Esophagus squamous epithelium (tissue), 5 donors: ENCODE results near the gene ALDH3B1. TPM values are rescaled to one million over a fixed set of nuclear protein-coding genes. Genes with fewer than 3 reads are reported as not detected.

ENCODE experiments used
- DNase-seq: peaks from one replicate; lab custom pipeline; 2025; lab: John Stamatoyannopoulos, UW
- H3K27ac ChIP-seq, 4 donors: fragments of 200-600 bp; sonication (generic); one replicate each; pipeline ENCODE4 v1.5.1; 2016 to 2019; ENCODE audit warnings: mild to moderate bottlenecking in 1 of 4
- H3K27me3 ChIP-seq, 4 donors: fragments of 200-600 bp; sonication (generic); 1 replicate in 3 of 4; 2 replicates in 1 of 4; pipeline versions ENCODE4 v1.5.1 to v1.6.0; 2017 to 2021; ENCODE audit warnings: antibody characterized with exemption in 1 of 4
- H3K36me3 ChIP-seq, 3 donors: fragments of 200-600 bp; sonication (generic); one replicate each; pipeline ENCODE4 v1.5.1; 2016 to 2019
- H3K4me1 ChIP-seq, 3 donors: fragments of 200-600 bp; sonication (generic); one replicate each; pipeline ENCODE4 v1.5.1; 2017 to 2019
- H3K4me3 ChIP-seq, 4 donors: fragments of 200-600 bp; sonication (generic); 1 replicate in 3 of 4; 2 replicates in 1 of 4; pipeline ENCODE4 v1.5.1; 2016 to 2019; ENCODE audit warnings: mild to moderate bottlenecking in 2 of 4, moderate library complexity in 1 of 4
- H3K9me3 ChIP-seq, 3 donors: fragments of 200-600 bp; sonication (generic); one replicate each; pipeline ENCODE4 v1.5.1; 2016 to 2019
- CTCF ChIP-seq, 6 experiments: fragments of 450-650 bp in 4 of 6; fragments of 200-600 bp in 2 of 6; sonication (generic) in 2 of 6; IDR thresholded peaks; one replicate each; pipeline ENCODE4 v1.5.1; 2016 to 2019; ENCODE audit warnings: antibody characterized with exemption in 6 of 6, mild to moderate bottlenecking in 4 of 6, moderate library complexity in 4 of 6
- POLR2A ChIP-seq, 4 donors: fragments of 450-650 bp; IDR thresholded peaks; one replicate each; pipeline ENCODE4 v1.6.1; 2017; ENCODE audit warnings: antibody characterized with exemption in 4 of 4, mild to moderate bottlenecking in 4 of 4, moderate library complexity in 3 of 4
- WGBS, 2 donors: methylation state at CpG; one replicate each; pipeline ENCODE4 v1.1.5; 2018; 5-methylcytosine and 5-hydroxymethylcytosine counted together
- intact Hi-C: fragments of 100-400 bp; cut with DNase I; formaldehyde crosslinking; loops from one replicate; pipeline ENCODE4 v1.15.0; 2022
- total RNA-seq, 4 donors: library from RNA; depleted of rRNA; stranded (reverse); fragments of >200 nt; gene quantifications; one replicate each; pipeline ENCODE4 v1.1.0, GENCODE V29; 2016
- donor health status: DM: yes; HTN: yes; CAD: no.

Gene ALDH3B1
- total RNA-seq, 4 donors from 2014 or later, result 1.6 to 15.7 (median 8.0) TPM

DNA sequence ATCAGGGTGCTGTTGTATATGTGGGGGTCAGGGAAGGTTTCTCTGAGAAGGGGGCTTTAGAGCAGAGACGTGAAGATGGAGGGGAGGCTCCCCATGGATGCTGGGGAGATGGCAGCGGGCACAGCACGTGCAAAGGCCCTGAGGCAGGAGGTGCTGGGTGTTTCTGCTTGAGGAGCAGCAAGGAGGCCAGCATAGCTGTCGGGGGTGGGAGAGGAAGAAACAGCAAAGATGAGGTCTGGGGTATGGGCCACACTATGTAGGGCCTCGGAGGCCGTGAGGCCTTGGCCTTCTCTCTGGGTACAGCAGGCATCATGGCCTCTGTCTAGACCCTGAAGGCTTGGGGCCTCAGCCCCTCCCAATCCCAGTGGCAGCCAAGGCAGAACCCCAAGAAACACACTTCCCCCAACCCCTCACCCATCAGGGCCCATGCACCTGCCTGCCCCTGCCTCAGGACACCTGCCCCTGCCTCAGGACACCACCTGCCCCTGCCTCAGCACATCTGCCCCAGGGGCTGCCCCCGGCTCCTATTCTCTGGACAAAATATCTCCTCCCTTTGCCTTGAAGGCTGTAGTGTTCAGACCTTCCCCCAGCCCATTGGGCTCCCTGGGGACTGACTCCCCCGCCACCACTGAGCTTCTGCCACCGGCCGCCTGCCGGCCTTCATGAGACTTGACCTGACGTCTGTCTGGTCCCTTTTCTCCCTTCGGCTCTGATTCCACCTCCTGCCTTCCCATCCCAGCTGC is 6.2 kb downstream of the ALDH3B1 start:
- no peaks in the 10 kb centered on the region for H3K9me3 ChIP-seq
- WGBS, 2 donors, result 55 to 68% methylated on average over 11 to 12 of the region's 13 CpGs
- intact Hi-C loops, result no loop called here
- H3K36me3 ChIP-seq, result no peaks in the 10 kb centered on the region
- TF ChIP-seq POLR2A (IDR thresholded peaks at IDR 0.05) (no peak), CTCF (IDR thresholded peaks at IDR 0.05) (no peak)
- no peaks in the 10 kb centered on the region for H3K27me3 ChIP-seq
- no peak for DNase-seq
- H3K4me1 ChIP-seq, result peaks cover 16 to 91% (median 39%) of the 10 kb centered on the region in 3 donors
- peak overlapping the region in 3 of 4 donors; percentile 57 to 59 (median 57) for H3K27ac ChIP-seq
- no peak overlapping the region for H3K4me3 ChIP-seq

DNA sequence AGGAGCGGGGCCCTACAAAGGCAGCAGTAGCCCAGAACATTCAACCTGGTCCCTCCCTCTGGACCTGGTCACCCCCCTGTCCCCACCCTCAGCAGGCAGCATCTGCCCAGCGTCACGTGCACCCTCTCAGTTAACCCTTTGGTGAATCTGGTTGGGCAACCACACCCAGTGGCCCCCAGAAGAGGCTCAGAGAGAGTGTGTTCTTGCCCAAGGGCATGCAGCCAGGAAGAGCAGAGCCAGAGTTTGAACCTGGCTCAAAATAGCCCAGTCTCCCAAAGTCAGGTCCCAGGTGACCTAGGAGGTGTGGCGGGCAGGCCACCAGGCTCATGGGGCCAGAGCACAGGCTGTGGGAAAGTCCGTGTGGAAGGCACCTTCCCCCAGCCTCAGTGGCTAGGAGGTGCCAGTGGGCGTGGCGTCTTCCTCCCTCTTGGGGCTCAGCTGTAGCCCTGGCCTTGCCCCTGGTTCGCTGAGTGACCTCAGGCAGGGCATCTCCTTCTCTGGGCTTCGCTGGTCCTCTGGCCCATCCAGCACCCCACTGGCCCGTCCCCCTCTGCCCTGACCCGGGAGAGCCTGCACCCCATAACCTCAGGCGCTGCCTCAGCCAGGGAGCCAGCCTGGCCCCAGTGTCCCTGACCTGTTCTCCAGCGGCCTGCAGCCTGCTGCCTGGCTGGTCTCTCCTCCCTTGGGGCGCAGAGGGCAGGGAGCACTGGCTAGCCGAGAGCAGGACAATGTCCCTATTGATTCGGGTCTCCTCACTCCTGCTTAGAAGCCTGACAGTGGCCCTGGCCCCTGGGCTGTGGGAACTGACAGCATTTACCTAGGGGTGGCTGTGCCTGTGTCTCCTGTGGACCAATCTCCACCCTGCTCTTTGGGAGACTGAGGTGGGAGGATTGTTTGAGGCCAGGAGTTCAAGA is 7.0 kb downstream of the ALDH3B1 start:
- H3K36me3 ChIP-seq, result peaks cover 0 to 4% (median 0%) of the 10 kb centered on the region in 3 donors
- H3K27me3 ChIP-seq, result no peaks in the 10 kb centered on the region
- H3K4me3 ChIP-seq, result no peak overlapping the region
- WGBS, 2 donors, result 33 to 51% methylated on average over 1 to 7 of the region's 16 CpGs
- peaks cover 14 to 83% (median 39%) of the 10 kb centered on the region in 3 donors for H3K4me1 ChIP-seq
- DNase-seq, result no peak
- no peaks in the 10 kb centered on the region for H3K9me3 ChIP-seq
- TF ChIP-seq POLR2A (IDR thresholded peaks at IDR 0.05), result no peak
- no peak for TF ChIP-seq CTCF (IDR thresholded peaks at IDR 0.05)
- peak overlapping the region in 3 of 4 donors; percentile 57 to 59 (median 57) for H3K27ac ChIP-seq
- intact Hi-C loops, result no loop called here

DNA sequence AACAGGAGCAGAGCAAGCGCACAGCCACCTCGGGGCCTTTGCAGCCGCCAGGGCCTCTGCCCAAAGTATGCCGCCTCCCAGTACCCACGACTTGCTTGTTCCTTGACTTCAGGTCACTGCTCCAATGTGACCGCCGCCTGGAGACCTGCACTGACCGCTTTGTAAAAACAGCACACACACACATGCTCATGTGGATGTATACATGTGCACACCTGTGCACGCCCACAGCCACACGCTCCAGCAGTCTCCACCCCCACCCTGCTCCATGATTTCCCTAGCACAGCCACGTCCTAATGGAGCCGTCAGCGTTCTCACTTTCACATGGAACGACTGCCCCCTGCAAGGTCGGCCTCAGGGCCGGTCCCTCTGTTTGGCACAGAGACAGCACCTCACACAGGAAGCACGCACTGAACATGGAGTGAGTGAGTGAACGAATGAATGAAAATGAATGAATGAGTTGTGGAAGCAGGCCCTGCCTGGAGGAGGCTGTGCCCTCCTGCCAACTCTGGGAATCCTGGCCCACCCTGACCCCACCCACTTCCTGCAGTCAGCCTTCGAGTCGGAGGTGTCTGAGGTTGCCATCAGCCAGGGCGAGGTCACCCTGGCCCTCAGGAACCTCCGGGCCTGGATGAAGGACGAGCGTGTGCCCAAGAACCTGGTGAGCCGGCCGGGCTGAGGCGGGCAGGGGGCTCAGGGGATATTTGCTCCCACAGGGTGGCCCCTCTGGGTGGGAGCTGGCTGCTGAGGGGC is 8.0 kb downstream of the ALDH3B1 start:
- H3K36me3 ChIP-seq, result peaks cover 0 to 12% (median 0%) of the 10 kb centered on the region in 3 donors
- 63 to 79% methylated on average over 13 to 14 of the region's 27 CpGs for WGBS, 2 donors
- H3K27me3 ChIP-seq, result no peaks in the 10 kb centered on the region
- H3K27ac ChIP-seq, result peak overlapping the region in 2 of 4 donors; percentile 59 to 64
- H3K4me1 ChIP-seq, result peaks cover 14 to 76% (median 39%) of the 10 kb centered on the region in 3 donors
- H3K4me3 ChIP-seq, result no peak overlapping the region
- H3K9me3 ChIP-seq, result no peaks in the 10 kb centered on the region
- no peak for DNase-seq
- TF ChIP-seq CTCF (IDR thresholded peaks at IDR 0.05) (no peak), POLR2A (IDR thresholded peaks at IDR 0.05) (no peak)
- intact Hi-C loops, result no loop called here

DNA sequence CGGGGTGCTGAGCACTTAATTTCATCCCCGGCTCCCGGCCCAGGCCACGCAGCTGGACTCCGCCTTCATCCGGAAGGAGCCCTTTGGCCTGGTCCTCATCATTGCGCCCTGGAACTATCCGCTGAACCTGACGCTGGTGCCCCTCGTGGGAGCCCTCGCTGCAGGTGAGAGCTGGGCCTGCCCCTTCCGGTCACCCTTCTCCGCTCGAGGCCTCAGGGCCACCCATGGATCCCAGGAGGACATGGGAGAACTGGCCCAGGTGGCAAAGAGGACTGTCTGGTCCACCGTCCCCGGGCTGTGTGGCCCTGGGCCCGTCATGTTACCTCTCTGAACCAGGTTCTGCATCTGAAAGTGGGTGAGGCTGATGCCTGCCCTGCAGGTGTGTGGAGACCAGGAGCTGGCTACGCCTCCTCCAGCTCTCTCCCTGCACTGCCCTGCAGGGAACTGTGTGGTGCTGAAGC is 8.6 kb downstream of the ALDH3B1 start:
- Histone ChIP-seq H3K27me3 (no peaks in the 10 kb centered on the region), H3K36me3 (peaks cover 0 to 14% (median 0%) of the 10 kb centered on the region in 3 donors), H3K9me3 (no peaks in the 10 kb centered on the region), H3K4me3 (no peak overlapping the region), H3K4me1 (peaks cover 14 to 71% (median 34%) of the 10 kb centered on the region in 3 donors), H3K27ac (peak overlapping the region in 2 of 4 donors; percentile 46 to 64)
- TF ChIP-seq CTCF (IDR thresholded peaks at IDR 0.05) (no peak), POLR2A (IDR thresholded peaks at IDR 0.05) (no peak)
- WGBS, 2 donors, result 92% methylated on average over 5 of the region's 18 CpGs; no CpG with 5 or more reads in 1 of the 2 donors
- intact Hi-C loops, result no loop called here
- no peak for DNase-seq
